GM18520 (cell line): Measurements from ENCODE around the gene MYRFL.

Experiments used
- ATAC-seq: cut with Tn5 transposase; IDR thresholded peaks from one replicate; pipeline ENCODE4 v1.9.1; 2021; ENCODE audit not compliant: unreplicated experiment

The MYRFL gene

GRCh38 chr12:69896653-69897381 is 71.8 kb downstream of the MYRFL start:
- ATAC-seq, result no peak

GRCh38 chr12:69897744-69898143 is 72.7 kb downstream of the MYRFL start:
- no peak for ATAC-seq

GRCh38 chr12:69898236-69898635 is 73.2 kb downstream of the MYRFL start:
- ATAC-seq, result no peak

GRCh38 chr12:69900720-69901131 is 75.7 kb downstream of the MYRFL start:
- peak; percentile 48 for ATAC-seq

- no peak for ATAC-seq
Measured at GRCh38 chr12:69901221-69901905, 76.3 kb downstream of the MYRFL start.

GRCh38 chr12:69903548-69903947 is 78.5 kb downstream of the MYRFL start:
- ATAC-seq, result no peak

- no peak for ATAC-seq
Measured at GRCh38 chr12:69904777-69905176, 79.8 kb downstream of the MYRFL start.

GRCh38 chr12:69905801-69906200 is 80.8 kb downstream of the MYRFL start:
- no peak for ATAC-seq

GRCh38 chr12:69906411-69907216 is 81.6 kb downstream of the MYRFL start:
- peak; percentile 85 for ATAC-seq

- ATAC-seq, result no peak
Measured at GRCh38 chr12:69908203-69908602, 83.2 kb downstream of the MYRFL start.

- no peak for ATAC-seq
Measured at GRCh38 chr12:69910694-69911093, 85.7 kb downstream of the MYRFL start.

- ATAC-seq, result no peak
Measured at GRCh38 chr12:69913526-69913925, 88.5 kb downstream of the MYRFL start.

GRCh38 chr12:69915964-69916363 is 90.9 kb downstream of the MYRFL start:
- ATAC-seq, result no peak

- no peak for ATAC-seq
Measured at GRCh38 chr12:69916544-69917235, 91.7 kb downstream of the MYRFL start.

GRCh38 chr12:69918287-69918686 is 93.3 kb downstream of the MYRFL start:
- no peak for ATAC-seq

- ATAC-seq, result no peak
Measured at GRCh38 chr12:69919495-69919894, 94.5 kb downstream of the MYRFL start.

- ATAC-seq, result no peak
Measured at GRCh38 chr12:69921831-69922230, 96.8 kb downstream of the MYRFL start.

GRCh38 chr12:69922999-69923398 is 98.0 kb downstream of the MYRFL start:
- no peak for ATAC-seq

- ATAC-seq, result no peak
Measured at GRCh38 chr12:69925291-69925690, 100.3 kb downstream of the MYRFL start.

- no peak for ATAC-seq
Measured at GRCh38 chr12:69927164-69927563, 102.1 kb downstream of the MYRFL start.

- no peak for ATAC-seq
Measured at GRCh38 chr12:69929125-69929524, 104.1 kb downstream of the MYRFL start.
